NK-92 (cell line): ENCODE results near the gene BPI.
"Not testable (repeated sequence)": the region's sequence is repeated elsewhere in the genome, so short reads cannot be mapped to it uniquely, and the experiment has no call there.

ENCODE experiments used
- DNase-seq: peaks from one replicate; lab custom pipeline; 2025; ENCODE audit not compliant: unreplicated experiment; lab: John Stamatoyannopoulos, UW

BPI gene

GRCh38 chr20:38331814-38332213 lies 27.9 kb downstream of the BPI start:
- no peak for DNase-seq

- DNase-seq: no peak
Measured at GRCh38 chr20:38334016-38334415, 30.1 kb downstream of the BPI start.

GRCh38 chr20:38336726-38337125 lies 32.8 kb downstream of the BPI start:
- no peak for DNase-seq

GRCh38 chr20:38337561-38338140 lies 33.7 kb downstream of the BPI start:
- DNase-seq: no peak

- DNase-seq: no peak
Measured at GRCh38 chr20:38338849-38339520, 35.0 kb downstream of the BPI start.

GRCh38 chr20:38339521-38339896 lies 35.6 kb downstream of the BPI start:
- DNase-seq: not testable (repeated sequence)

- no peak for DNase-seq
Measured at GRCh38 chr20:38339997-38340396, 36.0 kb downstream of the BPI start.

GRCh38 chr20:38340693-38341092 lies 36.7 kb downstream of the BPI start:
- no peak for DNase-seq

- no peak for DNase-seq
Measured at GRCh38 chr20:38342216-38342615, 38.3 kb downstream of the BPI start.

- DNase-seq: no peak
Measured at GRCh38 chr20:38342713-38343310, 38.9 kb downstream of the BPI start.

GRCh38 chr20:38343311-38344106 lies 39.6 kb downstream of the BPI start:
- DNase-seq: no peak

- DNase-seq: no peak
Measured at GRCh38 chr20:38344107-38344701, 40.2 kb downstream of the BPI start.

- no peak for DNase-seq
Measured at GRCh38 chr20:38345643-38346042, 41.7 kb downstream of the BPI start.

GRCh38 chr20:38346247-38346651 lies 42.3 kb downstream of the BPI start, which contains the start of gene LBP:
TSS of gene LBP (plus strand) at chr20:38346482. CDS start at chr20:38346517, 35 bp downstream.
- no peak for DNase-seq

GRCh38 chr20:38346741-38347140 lies 42.8 kb downstream of the BPI start:
- DNase-seq: no peak

- no peak for DNase-seq
Measured at GRCh38 chr20:38349856-38350255, 45.9 kb downstream of the BPI start.

GRCh38 chr20:38350879-38351775 lies 47.2 kb downstream of the BPI start:
- no peak for DNase-seq

- no peak for DNase-seq
Measured at GRCh38 chr20:38353316-38353715, 49.4 kb downstream of the BPI start.

- DNase-seq: no peak
Measured at GRCh38 chr20:38354227-38354626, 50.3 kb downstream of the BPI start.
